ENCODE data around the gene LMAN1L.

Gene LMAN1L

GRCh38 chr15:74776821-74777768, 35.5 kb upstream of the LMAN1L start:
- H3K27ac ChIP-seq: peak overlapping the region; percentile 13
- POLR2A ChIA-PET (ENCODE audit: low non-redundant PET): no interaction called here
- DNase-seq (ENCODE audit: low spot score): no peak
- TF ChIP-seq, protein P1, sequence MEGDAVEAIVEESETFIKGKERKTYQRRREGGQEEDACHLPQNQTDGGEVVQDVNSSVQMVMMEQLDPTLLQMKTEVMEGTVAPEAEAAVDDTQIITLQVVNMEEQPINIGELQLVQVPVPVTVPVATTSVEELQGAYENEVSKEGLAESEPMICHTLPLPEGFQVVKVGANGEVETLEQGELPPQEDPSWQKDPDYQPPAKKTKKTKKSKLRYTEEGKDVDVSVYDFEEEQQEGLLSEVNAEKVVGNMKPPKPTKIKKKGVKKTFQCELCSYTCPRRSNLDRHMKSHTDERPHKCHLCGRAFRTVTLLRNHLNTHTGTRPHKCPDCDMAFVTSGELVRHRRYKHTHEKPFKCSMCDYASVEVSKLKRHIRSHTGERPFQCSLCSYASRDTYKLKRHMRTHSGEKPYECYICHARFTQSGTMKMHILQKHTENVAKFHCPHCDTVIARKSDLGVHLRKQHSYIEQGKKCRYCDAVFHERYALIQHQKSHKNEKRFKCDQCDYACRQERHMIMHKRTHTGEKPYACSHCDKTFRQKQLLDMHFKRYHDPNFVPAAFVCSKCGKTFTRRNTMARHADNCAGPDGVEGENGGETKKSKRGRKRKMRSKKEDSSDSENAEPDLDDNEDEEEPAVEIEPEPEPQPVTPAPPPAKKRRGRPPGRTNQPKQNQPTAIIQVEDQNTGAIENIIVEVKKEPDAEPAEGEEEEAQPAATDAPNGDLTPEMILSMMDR (conservative IDR thresholded peaks at IDR 0.05; ENCODE audit: low read depth): no peak
- CTCF ChIA-PET: interaction anchor here (0.6 to 2.3 kb wide), 5 partner anchors 8 to 212 kb away, joined by 4 to 10 read pairs (median 5); no protein-coding TSS in a partner anchor

DNA sequence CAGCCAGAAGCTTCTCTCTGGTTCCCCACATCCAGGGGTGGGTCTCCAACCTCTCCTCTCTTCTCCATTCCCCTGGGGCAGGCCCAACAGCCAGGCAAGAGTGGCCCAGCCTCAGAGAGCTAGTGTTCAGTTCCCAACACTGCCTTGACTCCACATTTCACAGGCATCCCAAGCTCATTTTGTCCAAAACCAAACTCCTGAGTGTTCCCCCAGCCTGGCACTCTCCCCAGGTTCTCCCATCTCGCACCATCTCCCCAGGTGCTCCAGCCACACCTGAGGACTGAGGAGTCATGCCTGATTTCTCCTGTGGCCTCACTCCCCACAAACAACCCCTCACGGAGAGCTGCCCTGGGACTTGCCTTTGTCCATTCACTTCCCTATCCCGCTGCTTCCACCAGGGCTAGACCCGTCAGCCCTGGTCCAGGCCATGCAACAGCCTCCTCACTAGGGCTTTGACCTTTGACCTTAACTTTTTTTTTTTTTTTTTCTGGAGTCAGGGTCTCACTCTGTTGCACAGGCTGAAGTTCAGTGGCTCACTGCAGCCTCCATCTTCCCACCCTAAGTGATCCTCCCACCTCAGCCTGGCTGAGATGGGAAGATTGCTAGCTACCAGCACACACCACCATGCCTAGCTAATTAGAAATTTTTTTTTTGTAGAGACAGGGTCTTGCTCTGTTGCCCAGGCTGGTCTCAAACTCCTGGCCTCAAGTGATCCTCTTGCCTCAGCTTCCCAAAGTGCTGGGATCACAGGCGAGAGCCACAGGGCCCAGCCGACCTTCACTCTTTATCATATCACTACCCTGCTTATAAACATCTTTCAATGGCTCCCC, 34.7 kb upstream of the LMAN1L start:
- TF ChIP-seq, protein P1 (conservative IDR thresholded peaks at IDR 0.05; ENCODE audit: low read depth): no peak
- H3K27ac ChIP-seq: peak overlapping the region; percentile 13
- ChIA-PET POLR2A (ENCODE audit: low non-redundant PET) (no interaction called here), CTCF (interaction anchor here (0.6 to 2.3 kb wide), 5 partner anchors 9 to 340 kb away, joined by 4 to 10 read pairs (median 5); no protein-coding TSS in a partner anchor)
- DNase-seq (ENCODE audit: low spot score): no peak

DNA sequence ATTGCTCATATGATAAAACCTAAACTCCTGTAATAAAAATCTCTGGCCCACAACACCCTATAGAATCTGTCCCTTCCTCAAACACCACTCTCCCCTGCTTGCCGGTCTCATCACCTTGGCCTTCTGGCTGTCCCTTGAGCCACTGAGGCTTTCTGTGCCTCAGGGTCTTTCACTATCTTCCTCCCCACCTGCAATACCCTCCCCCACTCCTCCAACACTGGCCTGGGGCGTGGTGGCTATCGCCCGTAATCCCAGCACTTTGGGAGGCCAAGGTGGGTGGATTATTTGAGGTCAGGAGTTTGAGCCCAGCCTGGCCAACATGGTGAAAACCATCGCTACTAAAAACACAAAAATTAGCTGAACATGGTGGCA, 34.0 kb upstream of the LMAN1L start:
- TF ChIP-seq, protein P1 (conservative IDR thresholded peaks at IDR 0.05; ENCODE audit: low read depth): no peak
- DNase-seq (ENCODE audit: low spot score): no peak
- no peak overlapping the region for H3K27ac ChIP-seq
- ChIA-PET CTCF (interaction anchor here (0.7 to 2.3 kb wide), 5 partner anchors 10 to 244 kb away, joined by 3 to 10 read pairs (median 7); no protein-coding TSS in a partner anchor), POLR2A (ENCODE audit: low non-redundant PET) (no interaction called here)

- DNase-seq (ENCODE audit: low spot score): no peak
- TF ChIP-seq, protein P1 (conservative IDR thresholded peaks at IDR 0.05; ENCODE audit: low read depth): no peak
- no peak overlapping the region for H3K27ac ChIP-seq
- ChIA-PET CTCF (interaction anchor here (0.7 to 2.3 kb wide), 4 partner anchors 11 to 244 kb away, joined by 3 to 10 read pairs (median 6); no protein-coding TSS in a partner anchor), POLR2A (ENCODE audit: low non-redundant PET) (no interaction called here)
These were observed 33.4 kb upstream of the LMAN1L start for GRCh38 chr15:74779162-74779648.

DNA sequence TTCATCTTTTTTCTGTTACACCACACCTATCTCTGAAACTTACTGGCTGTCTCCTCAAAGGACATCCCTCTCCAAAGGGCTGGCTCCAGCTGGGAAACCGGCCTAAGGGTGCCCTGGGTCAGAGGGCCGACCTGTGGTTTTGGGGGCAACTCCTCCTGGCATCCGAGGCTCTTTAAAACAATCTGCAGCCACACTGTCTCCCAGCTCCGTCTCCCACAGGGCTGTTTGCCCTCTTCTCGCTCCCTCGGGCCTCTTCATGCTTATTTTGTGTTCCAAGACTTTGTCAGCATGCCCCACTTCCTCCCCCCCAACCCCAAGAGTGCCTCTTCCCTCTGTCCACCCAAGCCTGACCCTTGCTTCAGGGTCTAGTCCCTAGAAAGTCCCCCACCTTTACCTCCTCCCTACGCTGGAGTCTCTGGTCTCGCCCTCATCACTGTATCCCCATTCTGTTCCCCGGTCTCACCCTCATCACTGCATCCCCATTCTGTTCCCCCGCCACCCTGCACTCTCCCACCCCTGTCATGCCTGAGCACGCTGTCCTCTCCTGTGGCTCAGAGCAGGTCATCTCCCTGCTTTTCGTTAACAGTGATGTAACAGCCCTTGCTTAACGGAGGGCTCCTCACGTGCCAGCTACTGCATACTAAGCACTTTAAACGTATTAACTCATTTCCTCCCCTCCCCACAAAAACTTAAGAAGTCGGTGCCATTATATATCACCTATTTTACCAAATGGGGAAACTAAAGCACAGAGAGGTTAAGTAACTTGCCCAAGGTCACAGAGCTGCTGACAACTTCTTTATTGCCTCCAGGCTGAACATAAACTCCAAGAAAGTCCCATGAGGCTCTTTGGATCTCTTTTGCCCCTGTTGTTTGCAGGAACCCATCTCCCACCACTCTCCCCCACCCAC, 31.9 kb upstream of the LMAN1L start:
- peak overlapping the region; percentile 83 for H3K27ac ChIP-seq

More for the DNA sequence above, 31.9 kb upstream of the LMAN1L start:
- POLR2A ChIA-PET (ENCODE audit: low non-redundant PET): no interaction called here
- no peak for DNase-seq (ENCODE audit: low spot score)
- TF ChIP-seq, protein P1 (conservative IDR thresholded peaks at IDR 0.05; ENCODE audit: low read depth): no peak
- CTCF ChIA-PET: interaction anchor here (0.6 to 2.0 kb wide), 13 partner anchors 8 to 253 kb away, joined by 3 to 14 read pairs (median 3); no protein-coding TSS in a partner anchor

Measured in RWPE1 (cell line).